Prostate gland (tissue), 2 donors: ENCODE measurements around the gene PRKRIP1. TPM values are rescaled to one million over a fixed set of nuclear protein-coding genes. Genes with fewer than 3 reads are reported as not detected.

ENCODE experiments used
- DNase-seq: peaks from one replicate; pipeline ENCODE4 v3.0.0-alpha.2; 2019; ENCODE audit warnings: low spot score
- H3K27ac ChIP-seq, 2 donors: fragments of 200-600 bp; sonication (generic); 2 replicates each; pipeline ENCODE4 v1.5.1; 2017 to 2019
- H3K27me3 ChIP-seq: fragments of 200-600 bp; sonication (generic); replicated peaks from 2 replicates; pipeline ENCODE4 v1.5.1; 2019; ENCODE audit not compliant: insufficient read depth
- H3K36me3 ChIP-seq, 2 donors: fragments of 200-600 bp; sonication (generic); 1 replicate in 1 of 2; 2 replicates in 1 of 2; pipeline versions ENCODE4 v1.5.1 to v1.8.1; 2017 to 2019
- H3K4me1 ChIP-seq: fragments of 200-600 bp; sonication (generic); replicated peaks from 2 replicates; pipeline ENCODE4 v1.5.1; 2019
- H3K4me3 ChIP-seq, 2 donors: fragments of 200-600 bp; sonication (generic); 2 replicates each; pipeline ENCODE4 v1.5.1; 2017 to 2019
- H3K9me3 ChIP-seq: fragments of 200-600 bp; sonication (generic); 2 replicates; pipeline ENCODE4 v1.5.1; 2017
- CTCF ChIP-seq, 4 experiments: fragments of 200-600 bp in 2 of 4; fragments of 450-650 bp in 2 of 4; sonication (generic) in 2 of 4; IDR thresholded peaks; 1 replicate in 3 of 4; 2 replicates in 1 of 4; pipeline ENCODE4 v1.5.1; 2016 to 2019; ENCODE audit warnings: antibody characterized with exemption in 4 of 4, mild to moderate bottlenecking in 2 of 4, moderate library complexity in 2 of 4
- POLR2A ChIP-seq: fragments of 450-650 bp; IDR thresholded peaks from one replicate; pipeline ENCODE4 v1.6.1; 2016; ENCODE audit warnings: antibody characterized with exemption, mild to moderate bottlenecking
- POLR2AphosphoS5 ChIP-seq: sonication (generic); formaldehyde crosslinking; IDR thresholded peaks from one replicate; pipeline ENCODE4 v1.6.1; 2017; ENCODE audit warnings: antibody characterized with exemption
- WGBS: methylation state at CpG from one replicate; pipeline ENCODE4 v1.1.5; 2018; 5-methylcytosine and 5-hydroxymethylcytosine counted together
- intact Hi-C: fragments of 100-400 bp; cut with DNase I; formaldehyde crosslinking; loops from one replicate; pipeline ENCODE4 v1.14.2; 2022
- total RNA-seq, 2 donors: library from RNA; depleted of rRNA; stranded (reverse); fragments of >200 nt; gene quantifications; one replicate each; pipeline ENCODE4 v1.1.0, GENCODE V29; 2016

PRKRIP1 gene
- total RNA-seq, 2 donors from 2014 or later = 31.6 to 50.1 TPM

DNA sequence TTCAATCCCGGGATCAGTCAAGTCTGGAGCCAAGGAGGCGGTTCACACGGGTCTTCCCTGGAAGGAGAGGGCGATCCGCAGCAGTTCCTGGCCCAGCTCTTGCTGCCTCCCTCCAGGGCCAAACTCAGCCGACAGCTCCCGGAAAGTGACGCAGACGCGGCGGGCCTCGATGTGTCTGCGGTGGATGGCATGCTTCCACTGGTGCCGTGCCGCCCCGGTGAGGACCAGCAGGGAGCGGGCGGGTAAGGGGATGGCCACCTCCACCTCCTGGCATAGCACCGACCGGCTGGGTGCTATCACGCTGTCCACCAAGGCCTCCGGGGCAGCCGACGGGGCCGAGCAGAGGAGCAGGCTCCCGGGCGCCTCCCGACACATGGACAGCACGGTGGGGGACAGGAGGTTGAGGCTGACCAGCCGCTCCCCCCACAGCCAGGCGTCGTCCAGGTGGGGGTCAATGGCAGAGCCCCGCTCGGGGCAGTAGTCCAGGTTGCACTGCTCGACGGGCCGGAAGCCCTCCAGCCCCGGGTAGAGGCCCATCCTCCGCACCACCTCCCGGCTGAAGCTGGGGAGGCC is 61.3 kb downstream of the PRKRIP1 start:
- no peak overlapping the region for H3K4me3 ChIP-seq
- TF ChIP-seq POLR2A (no peak), POLR2AphosphoS5 (no peak), CTCF (IDR thresholded peaks at IDR 0.05) (no peak)
- no peaks in the 10 kb centered on the region for H3K27me3 ChIP-seq
- no peak overlapping the region for H3K27ac ChIP-seq
- DNase-seq = no peak
- peaks cover 0 to 8% of the 10 kb centered on the region in 2 donors for H3K36me3 ChIP-seq
- H3K4me1 ChIP-seq = no peaks in the 10 kb centered on the region
- 88% methylated on average over 36 of the region's 40 CpGs for WGBS
- H3K9me3 ChIP-seq = no peaks in the 10 kb centered on the region
- intact Hi-C loops = no loop called here

- 89% methylated on average over 24 of the region's 24 CpGs for WGBS
- DNase-seq = no peak
- H3K4me3 ChIP-seq = no peak overlapping the region
- intact Hi-C loops = no loop called here
- H3K9me3 ChIP-seq = no peaks in the 10 kb centered on the region
- no peak overlapping the region for H3K27ac ChIP-seq
- no peaks in the 10 kb centered on the region for H3K27me3 ChIP-seq
- H3K4me1 ChIP-seq = no peaks in the 10 kb centered on the region
- H3K36me3 ChIP-seq = peaks cover 0 to 8% of the 10 kb centered on the region in 2 donors
- TF ChIP-seq POLR2A (no peak), CTCF (IDR thresholded peaks at IDR 0.05) (no peak), POLR2AphosphoS5 (no peak)
Measured at GRCh38 chr7:102459221-102459844, 63.2 kb downstream of the PRKRIP1 start.

DNA sequence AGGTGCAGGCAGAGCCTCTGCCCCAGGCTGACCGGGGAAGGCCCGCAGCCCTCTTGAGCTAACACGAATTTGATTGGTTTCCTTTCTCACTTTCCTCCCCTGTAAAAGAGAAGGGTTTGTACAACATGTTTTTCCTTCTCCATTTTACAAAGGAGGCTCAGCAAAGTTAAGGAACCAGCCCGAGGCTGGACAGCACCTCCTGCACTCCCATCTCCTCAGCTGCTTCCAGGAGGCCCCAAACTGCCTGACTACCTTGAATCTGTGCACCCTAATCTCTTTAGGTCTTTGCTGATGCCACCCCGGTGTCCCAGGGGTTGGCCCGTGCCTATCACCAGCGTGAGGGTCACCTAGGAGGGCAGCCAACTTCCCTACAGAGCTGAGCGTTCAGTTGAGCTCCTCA is 64.3 kb downstream of the PRKRIP1 start:
- Histone ChIP-seq H3K4me1 (no peaks in the 10 kb centered on the region), H3K4me3 (no peak overlapping the region), H3K27me3 (no peaks in the 10 kb centered on the region), H3K27ac (no peak overlapping the region), H3K36me3 (peaks cover 0 to 8% of the 10 kb centered on the region in 2 donors), H3K9me3 (no peaks in the 10 kb centered on the region)
- intact Hi-C loops = no loop called here
- no peak for TF ChIP-seq POLR2AphosphoS5
- TF ChIP-seq CTCF (IDR thresholded peaks at IDR 0.05) = no peak
- no peak for TF ChIP-seq POLR2A
- 86% methylated on average over 8 of the region's 8 CpGs for WGBS
- DNase-seq = no peak

DNA sequence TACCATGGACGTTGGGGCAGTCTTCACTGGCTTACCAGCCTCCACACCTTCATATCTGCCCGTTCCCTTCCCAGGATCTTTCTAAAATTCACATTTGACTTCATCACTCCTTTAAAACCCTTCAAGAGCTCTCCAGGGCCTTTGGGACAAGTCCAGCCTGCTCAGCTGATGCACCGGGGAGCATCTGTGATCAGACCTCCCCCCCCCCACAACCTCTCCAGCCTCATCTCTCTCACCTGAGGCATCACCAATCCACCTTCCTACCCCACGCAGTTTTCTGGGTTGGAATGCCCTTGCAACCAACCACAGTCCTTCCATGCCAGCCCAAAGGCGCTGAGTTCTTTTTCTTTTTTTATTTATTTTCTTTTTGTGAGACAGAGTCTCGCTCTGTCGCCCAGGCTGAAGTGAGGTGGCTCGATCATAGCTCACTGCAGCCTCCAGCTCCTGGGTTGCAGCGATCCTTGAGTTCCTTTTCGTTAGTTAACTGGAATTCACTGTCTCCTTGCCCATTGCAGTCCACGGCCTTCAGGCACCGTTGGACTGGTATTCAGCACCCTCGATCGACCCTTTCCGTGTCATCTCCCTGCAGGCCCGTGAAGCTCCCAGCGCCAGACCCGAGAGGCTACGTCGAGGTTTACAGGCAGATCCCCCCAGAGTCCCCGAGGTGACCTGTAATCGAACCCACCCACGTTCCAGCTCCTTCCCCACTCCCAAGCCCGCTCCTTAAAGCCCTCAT is 67.8 kb downstream of the PRKRIP1 start:
- H3K9me3 ChIP-seq = no peaks in the 10 kb centered on the region
- intact Hi-C loops = no loop called here
- TF ChIP-seq POLR2AphosphoS5 (no peak), CTCF (IDR thresholded peaks at IDR 0.05) (no peak), POLR2A (no peak)
- DNase-seq = no peak
- H3K36me3 ChIP-seq = no peaks in the 10 kb centered on the region
- no peaks in the 10 kb centered on the region for H3K27me3 ChIP-seq
- peak overlapping the region; percentile 60 to 76 for H3K27ac ChIP-seq
- peaks cover 5% of the 10 kb centered on the region for H3K4me1 ChIP-seq
- peak overlapping the region; percentile 71 to 98 for H3K4me3 ChIP-seq
- 9% methylated on average over 24 of the region's 24 CpGs for WGBS
